Stimulated activated CD8-positive, alpha-beta memory T cell treated with anti-CD3 and anti-CD28 coated beads, Interleukin-12 subunit alpha, Interleukin-12 subunit beta, amount 100 ng/mL, for 24 hours (primary cell): ENCODE results near the gene ERFE.

Experiments used
- DNase-seq: peaks from one replicate; pipeline ENCODE4 v3.0.0-alpha.2; 2020; ENCODE audit errors: extremely low read depth

Gene ERFE

GRCh38 chr2:238216651-238217184 lies 57.9 kb downstream of the ERFE start:
- no peak for DNase-seq
